HepG2 (cell line): ENCODE data around the gene JOSD2. TPM values are rescaled to one million over a fixed set of nuclear protein-coding genes. Genes with fewer than 3 reads are reported as not detected.

ENCODE experiments used
- ATAC-seq: fragments of 200-7000 bp; cut with Tn5 transposase; 3 replicates; pipeline ENCODE4 v1.9.1; 2020; ENCODE audit warnings: mild to moderate bottlenecking, moderate library complexity
- BruUV-seq: library from RNA; stranded (reverse); fragments of 400-500 nt; replicated peaks from 2 replicates; lab custom pipeline; 2021; lab: Mats Ljungman, UMichigan
- CTCF ChIA-PET: fragments of 300-600 bp; formaldehyde crosslinking; extraction: SDS; loops from one replicate; lab custom pipeline; 2021; ENCODE audit warnings: low total read pairs, inconsistent platforms, low intra/inter-chr PET ratio; lab: Yijun Ruan, JAX
- POLR2A ChIA-PET: fragments of 350-600 bp; sonication (Branson Sonifier 250); formaldehyde crosslinking; loops from one replicate; lab custom pipeline; 2020; ENCODE audit warnings: antibody characterized with exemption, inconsistent platforms; lab: Yijun Ruan, JAX
- DNase-seq: peaks from one replicate; pipeline ENCODE4 v3.0.0-alpha.2; 2015; ENCODE audit warnings: low spot score
- FAIRE-seq: peaks from 3 replicates; lab custom pipeline; 2011; peaks lifted over from hg19 to GRCh38; lab: Jason Lieb, UNC
- H2AFZ ChIP-seq: one replicate; pipeline ENCODE4 v1.6.1; 2011; ENCODE audit warnings: low read length, inconsistent platforms
- H3K27ac ChIP-seq: fragments of 300-600 bp; 3 replicates; pipeline ENCODE4 v1.8.0; 2011; ENCODE audit warnings: mixed run types, mild to moderate bottlenecking, mixed read lengths, low read length, inconsistent platforms; ENCODE audit not compliant: insufficient read depth; ENCODE audit errors: extremely low read length
- H3K27me3 ChIP-seq, 2 experiments: fragments of 200-600 bp in 1 of 2; 2 replicates in 1 of 2; 3 replicates in 1 of 2; pipeline versions ENCODE4 v1.6.0 to v1.8.0; 2011; ENCODE audit warnings: low read length in 2 of 2, mild to moderate bottlenecking in 2 of 2, moderate library complexity in 2 of 2, inconsistent platforms in 1 of 2; ENCODE audit not compliant: insufficient read depth in 2 of 2, control insufficient read depth in 1 of 2
- H3K36me3 ChIP-seq, 2 experiments: fragments of 200-600 bp in 1 of 2; replicated peaks in 1 of 2; 2 replicates in 1 of 2; 3 replicates in 1 of 2; pipeline versions ENCODE4 v1.5.1 to v1.8.0; 2011; ENCODE audit warnings: low read length in 2 of 2, inconsistent platforms in 1 of 2; ENCODE audit not compliant: insufficient read depth in 2 of 2, control insufficient read depth in 1 of 2
- H3K4me1 ChIP-seq: 2 replicates; pipeline ENCODE4 v1.5.1; 2012; ENCODE audit warnings: low read length, inconsistent platforms; ENCODE audit not compliant: insufficient read depth
- H3K4me2 ChIP-seq: 2 replicates; pipeline ENCODE4 v1.6.0; 2011; ENCODE audit warnings: low read depth, low read length, inconsistent platforms
- H3K4me3 ChIP-seq, 3 experiments: fragments of 200-600 bp in 1 of 3; sonication (generic), shearing (Covaris generic) in 1 of 3; replicated peaks in 1 of 3; 2 replicates each; pipeline ENCODE4 v1.5.1; 2011 to 2016; ENCODE audit warnings: low read length in 3 of 3, inconsistent platforms in 2 of 3, low read depth in 2 of 3, mild to moderate bottlenecking in 2 of 3, control low read depth in 1 of 3, mixed read lengths in 1 of 3; ENCODE audit not compliant: insufficient read depth in 1 of 3
- H3K79me2 ChIP-seq: one replicate; pipeline ENCODE4 v1.6.1; 2011; ENCODE audit warnings: low read length, inconsistent platforms; ENCODE audit not compliant: insufficient read depth
- H3K9ac ChIP-seq: 2 replicates; pipeline ENCODE4 v1.6.0; 2011; ENCODE audit warnings: mild to moderate bottlenecking, low read depth, low read length, inconsistent platforms; ENCODE audit not compliant: insufficient read depth
- H3K9me3 ChIP-seq: 2 replicates; pipeline ENCODE4 v1.5.1; 2012; ENCODE audit warnings: mild to moderate bottlenecking, low read length
- H4K20me1 ChIP-seq: 2 replicates; pipeline ENCODE4 v1.6.0; 2011; ENCODE audit warnings: inconsistent platforms, mild to moderate bottlenecking, low read length, moderate library complexity; ENCODE audit not compliant: insufficient read depth
- ELK4 ChIP-seq: sonication (generic); formaldehyde crosslinking; IDR thresholded peaks from 2 replicates; pipeline ENCODE4 v1.9.0; 2021; ENCODE audit warnings: missing genetic modification reagents, borderline replicate concordance
- MAX ChIP-seq: IDR thresholded peaks from 2 replicates; pipeline ENCODE4 v1.6.1; 2012; ENCODE audit warnings: inconsistent platforms
- PHF21A ChIP-seq: sonication (generic); formaldehyde crosslinking; IDR thresholded peaks from 2 replicates; pipeline ENCODE4 v1.5.0; 2020; ENCODE audit warnings: mild to moderate bottlenecking, missing genetic modification reagents
- STAT5B ChIP-seq: sonication (generic); formaldehyde crosslinking; IDR thresholded peaks from 2 replicates; pipeline ENCODE4 v1.4.0; 2020; ENCODE audit warnings: missing genetic modification reagents
- SYNCRIP ChIP-seq: fragments of 200-400 bp; formaldehyde crosslinking; IDR thresholded peaks from 2 replicates; pipeline ENCODE4 v1.6.1; 2018; ENCODE audit warnings: mild to moderate bottlenecking, low read depth, low read length; ENCODE audit not compliant: insufficient read depth
- ZNF660 ChIP-seq: sonication (generic); formaldehyde crosslinking; IDR thresholded peaks from 2 replicates; pipeline ENCODE4 v1.5.1; 2020; ENCODE audit warnings: mild to moderate bottlenecking, low read depth, missing genetic modification reagents, borderline replicate concordance
- WGBS: methylation state at CpG from one replicate; pipeline ENCODE4 v1.1.6; 2017; ENCODE audit warnings: low lambda C conversion rate; 5-methylcytosine and 5-hydroxymethylcytosine counted together
- in situ Hi-C: cut with HindIII; loops from 2 replicates; pipeline ENCODE4 v1.10.0; 2017; ENCODE audit warnings: low pct_unique_long_range_greater_than_20kb; ENCODE audit not compliant: extremely low pct_ligation_motif_present
- intact Hi-C: fragments of 100-400 bp; cut with micrococcal nuclease; formaldehyde crosslinking; loops from one replicate; pipeline ENCODE4 v1.10.0; 2022; ENCODE audit not compliant: unreplicated experiment
- polyA plus RNA-seq, 8 experiments: library from polyadenylated mRNA; depleted of rRNA in 3 of 8; stranded (reverse) in 7 of 8; unstranded in 1 of 8; fragments of >200 nt; fragmentation: Illumina TruSeq in 4 of 8; extraction: Trizol in 4 of 8; gene quantifications; 2 replicates each; pipeline versions ENCODE4 v1.2.1 to v1.2.3, GENCODE V29; 2011 to 2016; ENCODE audit warnings: low read depth in 4 of 8, missing spikeins in 1 of 8, mixed read lengths in 1 of 8; ENCODE audit not compliant: insufficient read depth in 1 of 8
- total RNA-seq, 5 experiments: library from RNA; depleted of rRNA; stranded (reverse); fragments of >200 nt; fragmentation: Illumina TruSeq; extraction: Trizol; gene quantifications; 2 replicates each; pipeline ENCODE4 v1.2.3, GENCODE V29; 2016; ENCODE audit warnings: low read depth in 1 of 5
- TF ChIP-seq, protein P1 (sequence below): sonication (generic); formaldehyde crosslinking; IDR thresholded peaks from 2 replicates; pipeline ENCODE4 v1.4.0; 2020; ENCODE audit warnings: missing genetic modification reagents, borderline replicate concordance

Gene JOSD2
- total and polyA plus RNA-seq, 2 of the 13 experiments (the other 11 are each of a cell fraction or from before 2014, with no cell fraction given) = 2.0 to 4.1 TPM

GRCh38 chr19:50465000-50465399 is 46.0 kb downstream of the JOSD2 start (continued):
- TF ChIP-seq ZNF660 (CRISPR knock-in tag) = no peak

- peak; percentile 8; the same call in 2 of the 3 replicates for ATAC-seq
- in situ Hi-C loops = loop anchor here (10.0 kb wide), 1 partner anchor 90 kb away; the partner anchor contains the start of gene NR1H2
- 41% methylated on average over 4 of the region's 19 CpGs for WGBS
Measured at GRCh38 chr19:50464348-50464747, 46.6 kb downstream of the JOSD2 start.

More at GRCh38 chr19:50464348-50464747, 46.6 kb downstream of the JOSD2 start:
- no peaks in the 10 kb centered on the region for H3K79me2 ChIP-seq
- peak overlapping the region; percentile 48 for H3K9ac ChIP-seq
- peak overlapping the region in 2 of 3 experiments; percentile 32 to 66; a peak in 2 of 6 replicates for H3K4me3 ChIP-seq
- FAIRE-seq (no peak), DNase-seq (no peak)
- intact Hi-C loops = no loop called here
- CTCF ChIA-PET = interaction anchor here (1.5 to 1.9 kb wide), 2 partner anchors 15 to 96 kb away, joined by 3 to 5 read pairs; no protein-coding TSS in a partner anchor
- peak overlapping the region; percentile 77 for H3K4me2 ChIP-seq
- no peaks in the 10 kb centered on the region for H4K20me1 ChIP-seq
- H2AFZ ChIP-seq = no peak overlapping the region
- no peaks in the 10 kb centered on the region for H3K27me3 ChIP-seq
- no peak for TF ChIP-seq ELK4
- TF ChIP-seq STAT5B (CRISPR knock-in tag) = no peak
- no peak for TF ChIP-seq SYNCRIP
- TF ChIP-seq PHF21A = 0 out of 2 replicates have a peak, but pooled peaks have one; percentile 12
- TF ChIP-seq MAX = peak; percentile 17; the same call in 1 of the 2 replicates
- TF ChIP-seq, protein P1, sequence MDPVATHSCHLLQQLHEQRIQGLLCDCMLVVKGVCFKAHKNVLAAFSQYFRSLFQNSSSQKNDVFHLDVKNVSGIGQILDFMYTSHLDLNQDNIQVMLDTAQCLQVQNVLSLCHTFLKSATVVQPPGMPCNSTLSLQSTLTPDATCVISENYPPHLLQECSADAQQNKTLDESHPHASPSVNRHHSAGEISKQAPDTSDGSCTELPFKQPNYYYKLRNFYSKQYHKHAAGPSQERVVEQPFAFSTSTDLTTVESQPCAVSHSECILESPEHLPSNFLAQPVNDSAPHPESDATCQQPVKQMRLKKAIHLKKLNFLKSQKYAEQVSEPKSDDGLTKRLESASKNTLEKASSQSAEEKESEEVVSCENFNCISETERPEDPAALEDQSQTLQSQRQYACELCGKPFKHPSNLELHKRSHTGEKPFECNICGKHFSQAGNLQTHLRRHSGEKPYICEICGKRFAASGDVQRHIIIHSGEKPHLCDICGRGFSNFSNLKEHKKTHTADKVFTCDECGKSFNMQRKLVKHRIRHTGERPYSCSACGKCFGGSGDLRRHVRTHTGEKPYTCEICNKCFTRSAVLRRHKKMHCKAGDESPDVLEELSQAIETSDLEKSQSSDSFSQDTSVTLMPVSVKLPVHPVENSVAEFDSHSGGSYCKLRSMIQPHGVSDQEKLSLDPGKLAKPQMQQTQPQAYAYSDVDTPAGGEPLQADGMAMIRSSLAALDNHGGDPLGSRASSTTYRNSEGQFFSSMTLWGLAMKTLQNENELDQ = no peak
- no peak overlapping the region for H3K27ac ChIP-seq
- POLR2A ChIA-PET = interaction anchor here (1.6 kb wide), 1 partner anchor 80 kb away, joined by 8 read pairs; the partner anchor contains the start of gene POLD1
- no peaks in the 10 kb centered on the region for H3K9me3 ChIP-seq
- peaks cover 55% of the 10 kb centered on the region for H3K4me1 ChIP-seq
- no peaks in the 10 kb centered on the region for H3K36me3 ChIP-seq
- no TSS peak for BruUV-seq
